ENCODE results near the gene NOB1.
A peak's percentile ranks its signal among the peaks of the same experiment; 100 is the strongest.
"Not testable (repeated sequence)": the region's sequence is repeated elsewhere in the genome, so short reads cannot be mapped to it uniquely, and the experiment has no call there.

Gene NOB1

DNA sequence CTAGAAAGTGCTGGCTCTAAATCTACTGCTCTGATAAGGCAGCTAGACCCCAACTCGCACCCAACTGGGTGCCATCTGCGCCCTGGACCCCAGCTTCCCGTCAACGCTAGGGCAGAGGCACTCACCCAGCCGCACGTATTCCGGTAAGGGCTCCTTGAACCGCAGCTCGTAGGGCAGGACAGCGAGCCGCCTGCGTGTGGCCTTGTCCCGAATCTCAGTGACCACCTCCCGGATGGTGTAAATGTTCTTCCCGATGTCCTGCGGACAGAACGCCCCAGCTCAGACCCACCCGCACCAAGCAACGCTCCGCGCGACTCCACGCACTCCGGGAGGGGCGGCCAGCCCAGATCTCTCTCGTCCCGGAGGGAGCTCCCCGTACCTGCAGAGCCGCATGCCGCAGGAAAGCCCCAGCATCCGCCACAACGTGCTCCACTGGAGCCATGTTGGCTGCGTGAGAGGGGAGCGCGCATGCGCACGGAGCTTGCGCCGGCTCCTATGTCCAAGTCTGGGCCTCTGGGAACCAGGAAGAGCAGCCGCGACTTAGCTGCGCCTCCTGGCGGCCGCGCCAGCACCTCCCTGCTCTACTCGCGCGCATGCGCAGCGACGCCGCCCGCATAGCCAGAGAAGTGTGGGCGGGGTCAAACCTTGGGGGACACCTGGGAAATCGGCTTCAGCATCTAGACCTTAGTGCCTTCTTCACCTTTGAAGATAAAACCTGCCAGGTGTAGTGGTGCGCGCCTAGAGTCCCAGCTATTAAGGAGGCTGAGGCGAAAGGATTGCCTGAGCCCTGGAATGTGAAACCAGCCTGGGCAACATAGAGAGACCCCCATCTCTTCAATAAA lies at the start of gene NOB1:
TSS of gene NOB1 (minus strand) at position 458 of the 842 bp plus-strand sequence. CDS start at position 442, 16 bp downstream.
- DNase-seq (ENCODE audit: low read depth in 3 of 3): peak; percentile 88 to 97 (median 92)

DNA sequence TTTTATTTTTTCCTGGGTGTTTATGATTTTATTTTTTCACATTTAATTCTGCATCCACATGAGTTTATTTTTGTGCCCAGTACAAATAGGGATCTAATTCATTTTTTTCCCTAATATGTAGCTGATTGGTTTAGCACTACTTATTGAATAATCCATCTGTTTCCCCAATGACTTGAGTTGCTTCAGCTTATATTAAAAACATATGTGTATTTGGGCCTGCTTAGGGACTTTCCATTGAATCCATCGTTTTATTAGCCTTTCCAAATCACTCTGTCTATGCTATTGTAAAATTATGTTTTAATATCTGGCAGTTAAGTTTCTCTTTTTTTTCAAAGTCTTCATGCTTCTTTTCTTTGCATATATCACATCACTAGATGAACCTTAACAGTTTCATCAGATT lies 49.6 kb upstream of the NOB1 start:
- no peak for DNase-seq (ENCODE audit: low read depth in 3 of 3)

DNA sequence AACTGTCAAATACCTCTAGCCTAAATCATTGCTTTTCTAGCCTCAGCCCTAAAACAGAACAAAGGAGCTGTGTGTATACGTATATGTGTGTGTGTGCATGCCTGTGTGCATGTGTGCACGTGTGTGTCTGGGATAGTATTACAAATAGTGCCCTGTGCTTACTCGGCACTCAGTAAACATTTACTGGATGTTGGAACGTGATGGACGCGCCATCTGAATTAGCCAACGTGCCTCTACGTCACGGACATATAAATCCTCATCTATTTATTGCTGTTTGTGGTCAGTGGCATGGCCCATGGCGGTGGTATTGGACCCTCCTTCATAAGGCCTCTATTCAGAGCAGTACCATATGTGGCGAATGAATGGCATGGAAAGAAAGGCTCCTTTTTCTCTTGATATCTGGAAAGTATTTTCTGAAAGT lies 44.9 kb upstream of the NOB1 start:
- no peak for DNase-seq (ENCODE audit: low read depth in 3 of 3)

DNA sequence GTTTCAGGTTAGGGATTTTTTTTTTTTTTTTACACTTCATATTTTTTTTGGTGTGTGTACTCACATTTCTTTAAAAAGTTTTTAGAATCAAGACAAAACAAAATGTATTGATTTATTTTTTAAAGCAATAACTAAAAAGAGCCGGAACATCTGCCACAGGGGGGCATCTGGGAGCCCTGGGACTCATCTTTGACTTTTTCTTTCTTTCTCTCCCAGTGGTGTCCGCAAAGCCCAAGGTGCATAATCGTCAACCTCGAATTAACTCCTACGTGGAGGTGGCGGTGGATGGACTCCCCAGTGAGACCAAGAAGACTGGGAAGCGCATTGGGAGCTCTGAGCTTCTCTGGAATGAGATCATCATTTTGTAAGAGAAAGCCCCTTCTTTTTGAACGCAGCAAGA lies 43.7 kb upstream of the NOB1 start:
- DNase-seq (ENCODE audit: low read depth in 3 of 3): no peak

DNA sequence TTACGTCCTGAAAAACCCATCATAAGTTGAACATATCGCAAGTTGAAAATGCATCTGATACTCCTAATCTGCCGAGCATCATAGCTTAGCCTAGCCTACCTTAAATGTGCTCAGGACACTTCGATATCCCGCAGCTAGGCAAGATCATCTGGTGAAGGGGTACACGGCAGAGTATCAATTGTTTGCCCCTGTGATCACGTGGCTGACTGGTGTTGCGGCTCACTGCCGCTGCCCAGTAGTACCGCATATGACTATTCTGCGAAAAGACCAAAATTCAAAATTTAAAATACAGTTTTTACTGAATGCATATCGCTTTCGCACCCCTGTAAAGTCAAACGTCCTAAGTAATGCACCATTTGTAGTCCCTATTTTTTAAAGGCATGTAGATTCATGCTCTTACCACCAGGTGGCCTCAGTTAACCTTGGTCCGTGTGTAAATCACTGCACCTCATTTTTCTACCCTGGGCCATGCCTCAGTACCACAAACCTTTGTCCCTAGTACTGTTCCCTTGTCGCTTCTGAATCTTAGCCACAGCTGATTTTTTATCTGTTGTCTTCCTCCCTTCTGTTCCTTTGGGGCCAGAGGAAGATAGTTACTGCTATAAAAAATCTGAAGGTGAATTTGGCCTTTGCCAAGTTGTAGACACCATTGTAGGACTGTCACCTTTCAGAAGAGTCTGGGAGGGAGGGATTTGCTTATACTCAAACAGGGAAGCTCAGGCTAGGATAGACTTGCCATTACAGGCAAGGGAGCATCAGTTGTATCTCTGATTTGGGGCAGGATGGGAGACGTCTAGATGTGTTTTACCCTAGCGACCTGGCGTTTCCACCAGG lies 41.8 kb upstream of the NOB1 start:
- DNase-seq (ENCODE audit: low read depth in 3 of 3): no peak

DNA sequence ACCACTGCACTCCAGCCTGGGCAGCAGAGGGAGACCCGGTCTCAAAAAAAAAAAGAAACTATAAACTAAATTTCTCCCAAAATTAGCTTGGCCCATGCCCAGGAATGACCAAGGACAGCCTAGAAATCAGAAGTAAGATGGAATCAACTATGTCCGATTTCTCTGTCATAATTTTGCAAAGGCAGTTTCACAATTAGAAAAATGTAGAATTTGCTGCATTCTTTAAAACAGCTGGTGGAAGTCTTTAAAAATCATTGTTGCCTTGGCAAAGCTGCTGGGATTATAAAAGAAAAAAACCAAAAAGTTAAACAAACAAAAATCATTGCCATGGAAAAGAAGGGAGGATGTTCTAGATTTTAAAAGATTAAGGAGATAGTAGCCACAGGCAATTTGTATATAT lies 39.8 kb upstream of the NOB1 start:
- no peak for DNase-seq (ENCODE audit: low read depth in 3 of 3)

DNA sequence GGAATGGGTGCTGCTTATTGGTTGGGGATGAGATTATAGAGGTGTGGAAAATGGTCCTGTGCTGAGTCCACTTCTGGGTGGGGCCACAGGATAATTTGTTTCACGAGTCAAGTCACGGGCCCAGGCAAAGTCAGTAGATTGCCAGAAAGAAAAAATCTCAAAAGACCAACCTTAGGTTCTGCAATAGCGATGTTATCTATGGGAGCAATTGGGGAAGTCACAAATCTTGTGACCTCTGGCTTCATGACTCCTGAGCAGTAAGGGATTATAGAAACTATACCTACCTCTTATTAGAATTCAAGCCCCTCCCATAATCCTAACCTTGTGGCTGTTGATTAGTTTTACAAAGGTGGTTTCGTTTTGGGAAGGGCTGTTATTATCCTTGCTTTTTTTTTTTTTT lies 38.8 kb upstream of the NOB1 start:
- no peak for DNase-seq (ENCODE audit: low read depth in 3 of 3)

DNA sequence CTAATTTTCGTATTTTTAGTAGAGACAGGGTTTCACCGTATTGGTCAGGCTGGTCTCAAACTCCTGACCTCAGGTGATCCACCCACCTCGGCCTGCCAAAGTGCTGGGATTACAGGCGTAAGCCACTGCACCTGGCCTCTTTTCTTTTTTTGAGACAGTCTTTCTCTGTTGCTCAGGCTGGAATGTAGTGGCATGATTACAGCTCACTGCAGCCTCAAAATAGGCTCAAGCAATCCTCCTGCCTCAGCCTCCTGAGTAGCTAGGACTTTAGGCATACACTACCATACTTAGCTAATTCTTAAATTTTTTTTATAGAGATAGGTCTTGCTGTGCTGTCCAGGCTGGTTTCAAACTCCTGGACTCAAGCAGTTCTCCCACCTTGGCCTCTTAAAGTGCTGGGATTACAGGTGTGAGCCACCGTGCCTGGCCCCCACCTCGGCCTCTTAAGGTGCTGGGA lies 36.7 kb upstream of the NOB1 start:
- DNase-seq (ENCODE audit: low read depth in 3 of 3): not testable (repeated sequence)

DNA sequence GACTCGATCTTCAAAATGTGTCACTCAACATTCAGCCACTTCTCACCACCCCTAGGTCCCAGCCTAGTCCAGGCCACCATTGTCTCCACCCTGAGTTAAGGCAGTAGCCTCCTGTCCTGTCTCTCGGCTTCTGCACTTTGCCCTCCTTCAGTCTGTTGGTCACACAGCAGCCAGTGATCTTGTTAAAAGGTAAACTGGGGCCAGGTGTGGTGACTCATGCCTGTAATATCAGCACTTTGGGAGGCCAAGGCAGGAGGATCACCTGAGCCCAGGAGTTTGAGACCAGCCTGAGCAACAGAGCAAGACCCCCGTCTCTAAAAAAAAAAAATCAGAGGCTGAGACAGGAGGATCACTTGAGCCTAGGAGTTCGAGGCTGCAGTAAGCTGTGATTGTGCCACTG lies 33.2 kb upstream of the NOB1 start:
- no peak for DNase-seq (ENCODE audit: low read depth in 3 of 3)

DNA sequence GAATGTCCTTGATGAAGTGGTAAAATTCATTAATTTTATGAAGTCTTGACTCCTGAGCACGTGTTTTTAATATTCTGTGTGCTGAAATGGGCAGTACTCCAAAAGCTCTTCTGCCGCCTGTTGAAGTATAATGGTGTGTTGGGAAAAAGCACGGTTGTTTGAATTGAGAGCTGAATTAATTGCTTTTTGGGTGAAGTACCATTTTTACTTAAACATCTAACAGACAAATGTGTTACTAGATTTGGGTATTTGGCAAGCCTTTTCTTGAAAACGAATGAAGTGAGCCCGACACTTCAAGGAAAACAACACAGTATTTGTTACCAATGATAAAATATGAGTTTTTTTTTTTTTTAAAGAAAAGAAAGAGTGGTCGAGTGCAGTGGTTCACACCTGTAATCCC lies 29.9 kb upstream of the NOB1 start:
- no peak for DNase-seq (ENCODE audit: low read depth in 3 of 3)

DNA sequence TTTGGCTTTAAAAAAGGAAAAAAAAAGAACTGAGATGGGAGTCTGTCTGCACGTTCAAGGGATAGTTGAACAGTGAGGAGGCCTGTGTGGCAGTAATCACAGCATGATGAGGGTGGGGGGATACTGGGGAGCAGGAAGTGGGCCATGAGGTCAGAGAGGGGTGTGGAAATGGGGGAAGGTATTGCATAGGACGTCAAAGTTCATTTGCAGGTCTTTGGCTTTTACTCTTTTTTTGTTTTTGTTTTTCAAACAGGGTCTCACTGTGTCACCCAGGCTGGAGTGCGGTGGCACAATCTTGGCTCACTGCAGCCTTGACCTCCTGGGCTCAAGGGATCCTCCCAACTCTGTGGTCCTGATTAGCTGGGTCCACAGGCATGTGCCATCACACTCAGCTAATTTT lies 26.4 kb upstream of the NOB1 start:
- DNase-seq (ENCODE audit: low read depth in 3 of 3): no peak

DNA sequence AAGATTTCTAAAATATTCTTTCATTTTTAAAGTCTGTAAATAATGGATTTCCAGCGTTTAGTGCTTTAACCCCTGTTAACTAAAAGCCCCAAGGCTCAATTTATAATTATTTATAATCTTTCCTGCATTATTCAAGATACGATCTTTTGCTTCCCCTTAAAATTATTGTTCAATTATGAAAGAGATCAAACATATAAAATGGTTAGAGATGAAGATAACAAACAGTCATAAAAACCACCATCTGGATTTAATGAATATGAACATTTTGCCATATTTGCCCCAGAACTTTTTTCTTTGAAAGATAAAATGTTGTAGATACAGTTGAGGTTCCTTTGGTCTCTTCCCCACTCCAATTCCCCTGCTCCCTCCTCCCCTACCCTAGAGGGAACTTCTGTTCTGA lies 25.0 kb upstream of the NOB1 start:
- DNase-seq (ENCODE audit: low read depth in 3 of 3): no peak

DNA sequence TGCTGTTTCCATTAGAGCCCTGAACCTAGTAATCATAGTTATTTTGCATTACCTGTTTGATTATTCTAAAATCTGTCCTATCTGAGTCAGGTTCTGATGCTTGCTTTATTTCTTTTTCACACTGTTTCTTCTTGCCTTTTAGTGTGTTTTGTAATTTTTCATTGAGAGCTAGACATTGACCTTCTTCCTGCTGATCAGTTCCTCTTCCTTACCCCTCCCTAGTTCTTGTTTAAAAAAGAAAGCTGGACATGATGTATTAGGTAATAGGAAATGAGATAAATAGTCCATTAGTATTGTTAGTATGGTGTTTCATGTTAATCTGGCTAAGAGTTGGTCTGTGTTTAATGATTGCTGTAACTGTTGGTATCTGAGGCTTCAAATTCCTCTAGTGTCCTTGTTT lies 20.8 kb upstream of the NOB1 start:
- DNase-seq (ENCODE audit: low read depth in 3 of 3): no peak

DNA sequence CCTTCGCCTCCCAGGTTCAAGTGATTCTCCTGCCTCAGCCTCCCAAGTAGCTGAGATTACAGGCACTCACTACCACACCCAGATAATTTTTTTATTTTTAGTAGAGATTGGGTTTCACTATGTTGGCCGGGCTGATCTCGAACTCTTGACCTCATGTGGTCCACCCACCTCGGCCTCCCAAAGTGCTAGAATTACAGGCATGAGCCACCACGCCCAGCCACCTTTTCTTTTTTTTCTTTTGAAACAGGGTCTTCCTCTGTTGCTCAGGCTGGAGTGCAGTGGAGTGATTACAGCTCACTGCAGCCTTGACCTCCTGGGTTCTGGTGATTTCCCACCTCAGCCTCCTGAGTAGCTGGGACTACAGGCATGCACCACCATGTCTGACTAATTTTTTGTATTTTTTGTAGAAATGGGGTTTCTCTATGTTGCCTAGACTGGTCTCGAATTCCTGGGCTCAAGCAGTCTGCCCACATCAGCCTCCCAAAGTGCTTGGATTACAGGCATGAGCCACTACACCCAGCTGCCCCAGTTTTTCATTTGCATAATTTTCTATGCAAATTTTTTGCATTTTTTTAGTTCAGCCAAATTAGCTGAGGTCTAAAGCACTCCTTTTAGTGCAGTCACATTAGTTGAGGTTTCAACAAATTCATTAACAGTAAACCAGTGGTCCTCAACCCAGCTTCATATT lies 18.7 kb upstream of the NOB1 start:
- no peak for DNase-seq (ENCODE audit: low read depth in 3 of 3)

DNA sequence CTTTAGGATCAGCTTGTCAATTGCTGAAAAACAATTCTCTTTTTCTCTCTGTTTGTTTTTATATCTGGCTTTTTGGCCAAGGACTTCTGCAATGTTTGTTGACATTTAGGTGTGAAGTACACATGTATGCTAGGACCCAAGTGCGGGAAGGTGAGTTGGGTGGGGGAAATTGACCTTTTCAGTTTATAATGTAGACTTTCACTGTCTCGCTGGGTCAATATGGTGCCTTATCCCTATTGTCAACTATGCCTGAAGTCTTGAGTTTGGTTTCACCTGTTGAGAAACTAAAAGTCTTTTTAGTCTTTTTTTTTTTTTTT lies 16.9 kb upstream of the NOB1 start:
- no peak for DNase-seq (ENCODE audit: low read depth in 3 of 3)

DNA sequence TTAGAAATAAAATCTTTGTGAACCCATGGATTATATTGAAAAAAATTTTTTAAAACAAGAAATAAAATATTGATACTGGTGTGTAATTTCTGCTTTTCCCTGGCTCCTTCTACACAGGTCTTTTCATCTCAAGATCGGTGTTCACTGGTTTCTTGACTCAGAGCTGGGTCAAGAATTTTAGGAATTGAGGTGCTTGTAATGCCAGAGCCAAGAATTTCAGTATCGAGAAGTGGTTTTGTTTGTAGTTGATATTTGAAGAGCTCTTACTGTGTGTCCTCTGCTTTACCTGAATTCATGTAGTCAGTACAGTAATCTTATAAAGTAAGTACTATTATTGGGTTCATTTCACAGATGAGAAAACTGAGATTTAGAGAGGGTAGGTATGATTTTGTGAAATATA lies 14.7 kb upstream of the NOB1 start:
- no peak for DNase-seq (ENCODE audit: low read depth in 3 of 3)

DNA sequence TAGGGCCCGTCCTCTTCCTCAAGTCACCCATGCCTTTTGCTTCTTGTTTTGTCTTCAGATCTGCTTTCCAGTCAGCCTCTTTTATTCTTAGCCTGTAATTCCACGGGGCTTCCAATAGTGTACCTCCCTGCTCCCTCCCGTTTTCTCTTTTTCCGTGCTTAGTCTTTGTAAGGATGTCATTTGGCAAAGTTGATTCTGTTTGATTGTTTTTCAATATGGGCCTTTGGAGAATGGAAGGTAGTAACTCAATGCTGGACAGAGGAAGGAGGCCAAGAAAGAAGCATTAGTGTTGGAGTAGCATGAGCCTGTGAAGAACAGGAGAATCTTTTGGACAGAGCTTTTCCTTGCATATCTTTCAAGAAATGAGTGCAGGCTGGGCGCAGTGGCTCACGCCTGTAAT lies 13.9 kb upstream of the NOB1 start:
- DNase-seq (ENCODE audit: low read depth in 3 of 3): no peak

DNA sequence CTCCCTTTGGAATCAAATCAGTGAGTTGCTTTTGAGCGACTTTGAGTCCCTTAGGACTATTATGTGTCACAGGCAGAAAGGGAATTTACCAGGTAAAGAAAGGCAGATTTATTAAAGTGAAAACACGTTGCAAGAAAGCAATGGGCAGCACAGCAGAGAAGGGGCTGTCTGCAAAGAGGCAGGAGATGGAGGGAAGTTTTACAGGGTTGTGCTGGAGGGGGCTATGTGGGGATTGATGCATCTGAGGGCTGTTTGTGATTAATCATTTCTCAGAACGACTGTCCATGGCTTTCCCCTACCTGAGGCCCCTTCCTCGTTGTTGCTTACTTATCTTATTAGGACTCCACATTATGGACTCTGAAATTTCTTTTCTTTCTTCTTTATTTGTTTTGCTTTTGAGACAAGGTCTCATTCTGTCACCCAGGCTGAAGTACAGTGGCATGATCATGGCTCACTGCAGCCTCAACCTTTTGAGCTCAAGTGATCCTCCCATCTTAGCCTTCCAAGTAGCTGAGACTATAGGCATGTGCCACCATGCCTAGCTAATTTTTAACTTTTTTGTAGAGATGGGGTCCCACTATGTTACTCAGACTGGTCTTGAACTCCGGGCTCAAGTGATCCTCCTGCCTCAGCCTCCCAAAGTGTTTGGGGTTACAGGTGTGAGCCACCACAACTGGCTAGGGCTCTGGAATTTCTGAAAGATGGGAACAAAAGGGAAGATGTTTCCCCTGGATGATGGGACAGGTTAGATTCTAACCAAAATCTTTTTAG lies 12.9 kb upstream of the NOB1 start:
- DNase-seq (ENCODE audit: low read depth in 3 of 3): no peak

DNA sequence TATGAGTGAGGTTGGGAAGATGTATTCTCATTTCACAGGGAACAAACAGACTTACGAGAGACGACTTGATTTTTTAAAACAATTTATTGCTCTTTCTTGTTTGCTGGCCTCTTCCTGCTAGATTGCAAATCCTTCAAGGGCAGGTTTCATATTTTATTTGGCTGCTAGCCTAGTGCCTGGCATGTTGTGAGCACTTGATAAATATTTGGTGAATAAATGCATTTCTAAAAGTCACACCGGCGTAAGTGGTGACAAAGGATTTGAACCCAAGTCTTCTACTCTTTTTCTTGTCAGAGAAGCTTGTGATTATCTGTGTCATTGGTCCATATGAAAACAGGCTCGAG lies 8.8 kb upstream of the NOB1 start:
- no peak for DNase-seq (ENCODE audit: low read depth in 3 of 3)

DNA sequence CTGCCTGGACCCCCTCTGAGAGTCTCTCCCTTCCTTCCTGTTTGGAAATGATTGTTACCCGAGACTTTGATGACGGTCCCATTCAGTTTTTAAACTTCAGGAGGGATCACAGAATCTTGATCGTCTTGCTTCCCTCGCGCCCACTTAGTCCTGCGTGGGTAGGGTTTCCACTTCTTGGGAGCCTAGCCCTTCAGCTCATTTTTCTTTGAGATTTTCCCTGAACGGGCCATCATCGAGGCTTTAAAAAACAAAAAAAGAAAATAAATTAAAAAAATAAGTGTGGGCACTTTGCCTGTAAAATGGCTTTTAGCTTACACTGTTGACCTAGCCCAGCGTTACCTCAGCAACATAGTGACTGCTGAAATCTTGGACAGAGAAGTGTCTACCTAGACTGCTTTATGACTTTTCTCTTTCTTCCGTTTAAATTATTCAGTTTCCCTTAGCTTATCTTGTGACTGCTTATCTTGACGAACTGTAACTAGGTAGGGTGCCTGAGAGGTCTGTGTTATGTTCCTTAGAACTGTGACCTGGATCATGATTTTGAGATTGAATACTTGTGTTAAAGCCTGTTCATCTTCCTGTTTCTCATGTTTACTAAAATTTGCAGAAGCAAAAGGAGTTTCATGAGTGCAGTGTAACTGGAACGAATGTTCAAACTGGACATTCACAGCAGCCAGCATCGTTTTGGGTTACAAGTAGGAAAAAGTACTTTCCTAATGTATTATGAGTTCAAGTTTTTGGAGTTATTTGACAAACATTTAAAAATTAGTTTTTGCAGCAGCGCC lies 8.3 kb upstream of the NOB1 start:
- no peak for DNase-seq (ENCODE audit: low read depth in 3 of 3)
